HuH-7.5 (cell line): ENCODE measurements around the gene DDIT3.

Source experiments
- DNase-seq: peaks from one replicate; pipeline ENCODE4 v3.0.0; 2011; ENCODE audit warnings: low spot score

The DDIT3 gene

GRCh38 chr12:57485695-57486094 is 34.6 kb downstream of the DDIT3 start:
- DNase-seq = no peak

DNA sequence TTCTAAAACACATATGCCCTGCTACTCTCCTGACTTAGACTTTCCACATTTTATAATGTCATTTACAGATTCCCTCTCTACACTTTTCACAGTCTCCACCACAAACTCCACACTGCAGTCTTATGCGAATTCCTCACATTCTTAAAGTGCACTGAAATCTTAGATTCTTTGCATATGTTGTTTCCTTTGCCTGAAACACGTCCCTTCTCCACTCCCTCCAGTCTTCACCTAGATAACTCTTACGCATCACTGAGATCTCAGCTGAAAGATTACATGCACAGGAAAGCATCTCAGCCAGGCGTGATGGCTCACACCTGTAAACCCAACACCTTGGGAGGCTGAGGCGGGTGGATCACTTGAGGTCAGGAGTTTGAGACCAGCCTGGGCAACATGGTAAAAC is 36.8 kb downstream of the DDIT3 start:
- DNase-seq = no peak

- no peak for DNase-seq
These were observed 38.6 kb downstream of the DDIT3 start for GRCh38 chr12:57481671-57482070.

- DNase-seq = no peak
These were observed 40.8 kb downstream of the DDIT3 start, which contains the start of gene ARHGAP9 for GRCh38 chr12:57479376-57480115. Gene ARHGAP9, minus strand, starts transcription at chr12:57479866. Its CDS starts 460 bp downstream, at chr12:57479406.

DNA sequence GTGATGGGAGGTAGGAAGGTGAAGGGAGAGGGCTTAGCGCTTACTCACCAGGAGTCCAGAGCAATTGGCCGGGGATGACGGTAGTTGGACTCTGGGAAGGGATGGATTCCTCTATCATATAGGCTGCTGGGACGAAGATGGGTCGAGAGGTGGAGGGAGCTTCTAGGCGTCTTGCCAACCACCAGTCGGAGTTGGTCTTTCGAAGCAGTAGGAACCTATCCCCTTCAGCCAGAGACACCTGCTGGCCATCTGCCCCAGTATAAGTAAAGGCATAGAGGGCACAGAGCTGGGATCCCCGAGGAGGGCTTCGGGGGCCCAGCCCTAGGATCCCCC is 41.3 kb downstream of the DDIT3 start:
- DNase-seq = no peak

- DNase-seq = no peak
These were observed 42.3 kb downstream of the DDIT3 start for GRCh38 chr12:57477710-57478681.

- DNase-seq = no peak
These were observed 43.2 kb downstream of the DDIT3 start for GRCh38 chr12:57476993-57477709.

GRCh38 chr12:57476162-57476992 is 43.9 kb downstream of the DDIT3 start:
- DNase-seq = no peak

DNA sequence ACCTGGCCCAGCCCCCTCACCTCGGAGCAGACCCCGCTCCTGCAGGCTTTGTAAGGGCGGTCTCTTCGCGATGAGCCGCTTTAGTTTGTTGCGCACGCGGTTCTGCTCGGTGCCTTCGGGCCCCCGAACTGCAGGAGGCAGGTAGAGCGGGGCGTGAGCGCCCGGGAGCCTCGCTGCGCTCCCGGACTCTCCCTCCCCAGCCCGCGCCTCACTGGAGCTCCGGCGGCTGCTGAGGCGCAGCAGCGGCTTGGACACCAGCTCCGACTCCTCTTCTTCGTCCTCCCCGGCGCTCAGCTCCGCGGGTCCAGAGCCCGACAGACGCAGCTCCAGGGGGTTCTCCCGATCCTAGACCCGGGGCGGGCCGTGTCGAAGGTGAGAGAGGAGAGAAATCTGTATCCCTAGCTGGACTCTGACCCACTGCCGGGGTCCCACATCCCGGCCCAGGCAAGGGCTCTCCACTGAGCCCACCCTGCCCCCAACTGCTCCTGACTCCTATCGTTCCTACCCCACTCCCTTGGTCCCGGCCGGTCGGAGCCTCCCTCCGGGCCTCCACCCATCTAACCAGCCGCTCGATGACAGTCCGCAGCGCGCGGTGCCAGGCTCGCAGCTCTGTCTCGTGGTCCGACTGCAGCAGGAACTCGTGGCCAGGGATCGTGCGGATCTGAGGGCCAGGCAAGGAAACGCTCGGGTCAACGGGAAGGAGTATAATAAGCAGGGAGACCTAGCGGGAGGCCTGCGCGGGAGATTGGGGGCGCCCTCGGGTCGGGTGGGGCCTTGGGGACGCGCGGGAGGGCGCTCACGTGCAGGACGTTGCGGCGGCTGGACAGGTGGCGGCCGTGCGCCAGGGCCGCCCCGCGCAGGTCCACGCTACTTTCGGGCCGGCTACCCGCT is 44.8 kb downstream of the DDIT3 start:
- no peak for DNase-seq

DNA sequence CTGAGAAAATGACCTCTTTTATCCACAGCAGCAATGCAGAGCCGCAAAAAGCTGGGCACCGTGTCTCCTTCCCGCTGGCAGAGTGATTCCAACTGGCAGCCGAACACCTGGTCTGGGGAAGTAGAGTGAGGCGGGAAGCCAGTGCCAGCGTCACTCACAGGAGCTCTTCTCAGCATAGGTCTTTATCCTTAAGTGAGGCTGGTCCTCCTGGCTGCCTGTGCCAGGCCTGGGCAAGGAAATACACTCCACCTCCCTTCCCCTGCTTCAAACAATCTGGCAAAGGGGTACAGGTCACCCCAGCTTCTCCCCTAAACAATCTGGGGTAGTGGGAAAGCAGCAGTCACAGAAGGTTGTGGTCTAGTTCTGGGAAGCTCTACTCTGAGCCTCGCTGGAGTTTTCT is 45.5 kb downstream of the DDIT3 start:
- no peak for DNase-seq

DNA sequence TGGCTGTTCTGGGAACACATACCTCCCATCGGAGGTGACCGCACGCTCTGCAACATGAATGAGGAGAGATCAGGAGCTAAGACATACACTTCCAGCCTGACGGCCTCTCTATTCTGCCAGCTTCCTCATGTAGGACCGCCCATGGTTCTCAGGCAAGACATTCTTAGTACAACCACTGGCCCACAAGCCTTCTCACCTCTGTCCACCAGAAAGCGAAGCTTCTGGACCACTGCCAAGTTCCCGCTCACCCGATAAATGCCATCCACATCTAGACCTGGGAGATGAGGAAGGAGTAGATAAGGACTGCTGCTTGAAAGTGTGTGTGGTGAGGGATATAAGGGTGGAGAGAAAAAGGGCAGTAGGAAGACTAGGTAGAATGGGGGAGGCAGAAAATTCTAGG is 45.9 kb downstream of the DDIT3 start:
- no peak for DNase-seq

GRCh38 chr12:57473886-57474285 is 46.4 kb downstream of the DDIT3 start:
- no peak for DNase-seq

GRCh38 chr12:57473392-57473791 is 46.9 kb downstream of the DDIT3 start:
- no peak for DNase-seq

GRCh38 chr12:57472391-57472790 is 47.9 kb downstream of the DDIT3 start:
- no peak for DNase-seq

- DNase-seq = no peak
These were observed 48.7 kb downstream of the DDIT3 start for GRCh38 chr12:57471661-57472060.

- no peak for DNase-seq
These were observed 49.2 kb downstream of the DDIT3 start for GRCh38 chr12:57470970-57471656.

DNA sequence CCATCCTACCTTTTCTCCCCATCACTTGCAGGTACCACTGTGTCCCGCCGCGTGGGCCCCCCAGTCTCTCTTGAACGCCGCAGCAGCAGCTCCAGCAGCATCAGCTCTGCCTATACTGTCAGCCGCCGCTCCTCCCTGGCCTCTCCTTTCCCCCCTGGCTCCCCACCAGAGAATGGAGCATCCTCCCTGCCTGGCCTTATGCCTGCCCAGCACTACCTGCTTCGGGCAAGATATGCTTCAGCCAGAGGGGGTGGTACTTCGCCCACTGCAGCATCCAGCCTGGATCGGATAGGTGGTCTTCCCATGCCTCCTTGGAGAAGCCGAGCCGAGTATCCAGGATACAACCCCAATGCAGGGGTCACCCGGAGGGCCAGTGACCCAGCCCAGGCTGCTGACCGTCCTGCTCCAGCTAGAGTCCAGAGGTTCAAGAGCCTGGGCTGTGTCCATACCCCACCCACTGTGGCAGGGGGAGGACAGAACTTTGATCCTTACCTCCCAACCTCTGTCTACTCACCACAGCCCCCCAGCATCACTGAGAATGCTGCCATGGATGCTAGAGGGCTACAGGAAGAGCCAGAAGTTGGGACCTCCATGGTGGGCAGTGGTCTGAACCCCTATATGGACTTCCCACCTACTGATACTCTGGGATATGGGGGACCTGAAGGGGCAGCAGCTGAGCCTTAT is 49.9 kb downstream of the DDIT3 start:
- no peak for DNase-seq

GRCh38 chr12:57469296-57470164 is 50.8 kb downstream of the DDIT3 start:
- DNase-seq = no peak
